Retinal pigment epithelial cell (primary cell): ENCODE data around the gene UCN3.

Experiments used
- DNase-seq: peaks from one replicate; pipeline ENCODE4 v3.0.0-alpha.2; 2010; ENCODE audit warnings: low read depth
- H3K4me3 ChIP-seq: 2 replicates; pipeline ENCODE4 v1.5.1; 2011; ENCODE audit warnings: mild to moderate bottlenecking, low read length, control low read depth, moderate library complexity
- CTCF ChIP-seq: conservative IDR thresholded peaks from 2 replicates; pipeline ENCODE4 v1.5.1; 2011; ENCODE audit warnings: low read depth, low read length, control low read depth, inconsistent platforms

Gene UCN3

GRCh38 chr10:5349362-5349761 lies 15.4 kb upstream of the UCN3 start:
- no peak for DNase-seq
- TF ChIP-seq CTCF, result no peak
- H3K4me3 ChIP-seq, result no peak overlapping the region

DNA sequence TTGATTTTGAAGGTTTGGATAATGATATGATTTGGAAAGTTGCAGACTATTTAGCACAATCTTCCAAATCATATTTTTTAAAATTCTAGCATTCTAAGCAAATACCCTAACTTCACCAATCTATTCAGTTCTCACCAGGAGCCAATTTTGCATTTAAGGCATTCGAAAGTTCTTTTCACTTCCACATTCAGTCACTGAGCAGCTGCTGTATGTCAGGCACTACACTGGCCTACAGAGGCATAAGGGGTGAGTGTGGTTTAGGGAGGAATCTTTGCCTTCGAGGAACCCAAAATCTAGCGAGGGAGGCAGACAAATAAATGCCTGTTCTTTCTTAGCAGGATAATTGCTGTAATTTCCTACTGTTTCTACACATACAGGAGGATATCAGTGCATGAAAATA lies 10.7 kb upstream of the UCN3 start:
- no peak for TF ChIP-seq CTCF
- no peak overlapping the region for H3K4me3 ChIP-seq
- DNase-seq, result no peak

- no peak overlapping the region for H3K4me3 ChIP-seq
- TF ChIP-seq CTCF, result no peak
- no peak for DNase-seq
Observed at GRCh38 chr10:5355594-5356301, 9.0 kb upstream of the UCN3 start.

GRCh38 chr10:5356302-5356763 lies 8.4 kb upstream of the UCN3 start:
- no peak for DNase-seq
- no peak for TF ChIP-seq CTCF
- H3K4me3 ChIP-seq, result no peak overlapping the region

DNA sequence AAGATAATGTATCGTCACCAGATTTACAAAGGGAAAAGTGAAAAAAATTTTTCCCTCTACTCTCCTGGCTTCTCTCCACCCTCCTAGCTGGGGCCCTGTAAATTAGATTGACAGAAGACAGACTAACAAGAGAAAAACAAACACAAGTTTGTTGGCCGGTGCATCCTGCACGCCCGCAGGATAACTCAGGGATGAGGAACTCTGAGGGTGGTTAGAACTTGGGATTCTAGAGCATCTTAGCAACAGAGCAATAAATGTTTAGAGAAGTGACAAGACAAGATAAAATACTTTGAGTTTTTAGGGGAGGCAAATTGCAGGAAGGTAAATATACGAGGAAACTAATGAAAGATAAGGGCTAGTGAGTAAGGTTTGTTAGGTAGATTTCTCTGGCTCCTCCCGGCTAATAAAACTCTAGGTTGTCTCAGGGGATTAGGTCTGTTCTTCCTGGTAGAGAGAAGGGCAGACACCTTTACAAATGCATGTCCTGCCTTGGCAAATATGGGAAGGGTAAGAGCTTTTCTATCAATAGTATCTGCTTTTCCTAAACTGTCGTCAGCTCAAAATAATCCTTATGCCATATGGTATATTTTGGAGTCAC lies 4.3 kb upstream of the UCN3 start:
- no peak overlapping the region for H3K4me3 ChIP-seq

DNA sequence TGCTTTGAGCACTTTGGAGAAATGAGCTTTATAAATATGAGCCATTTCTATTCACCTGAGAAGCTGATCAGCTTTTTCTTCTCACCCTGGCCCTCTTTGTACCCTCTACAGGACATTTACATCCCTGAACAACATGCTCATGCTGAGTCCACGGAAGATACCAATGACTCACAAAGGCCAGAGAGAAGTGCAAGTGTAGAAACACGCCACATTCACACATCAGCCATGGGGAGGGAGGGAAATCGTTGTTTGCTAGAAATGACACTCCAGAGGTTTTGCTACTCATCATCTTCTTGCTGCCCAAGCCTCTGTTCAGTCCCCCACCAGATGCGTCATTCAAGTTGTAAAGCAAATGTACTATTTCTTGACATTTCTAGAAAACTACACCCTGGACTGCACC lies 2.8 kb upstream of the UCN3 start:
- H3K4me3 ChIP-seq, result no peak overlapping the region
- DNase-seq, result no peak
- no peak for TF ChIP-seq CTCF

More for the DNA sequence above, 4.3 kb upstream of the UCN3 start:
- DNase-seq, result no peak
- TF ChIP-seq CTCF, result no peak

DNA sequence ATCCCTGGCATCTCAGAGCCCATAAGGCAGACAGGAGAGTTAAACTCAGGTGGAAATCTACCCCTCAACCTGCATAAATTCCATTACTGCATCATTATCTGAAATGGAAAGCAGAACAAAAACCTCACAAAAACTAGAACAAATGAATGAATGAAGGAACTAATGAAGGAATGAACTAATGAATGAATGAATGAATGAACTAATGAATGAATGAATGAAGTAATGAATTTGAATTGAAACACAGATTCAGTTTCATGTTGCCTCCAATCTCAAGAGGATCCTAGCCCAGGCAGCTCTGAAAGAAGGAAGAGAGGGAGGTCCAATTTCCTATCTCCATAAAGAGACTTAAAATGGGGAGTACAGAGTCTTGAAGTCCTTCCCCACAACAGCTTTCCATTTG lies 1.9 kb upstream of the UCN3 start:
- no peak for TF ChIP-seq CTCF
- no peak for DNase-seq

More for the DNA sequence above, 1.9 kb upstream of the UCN3 start:
- no peak overlapping the region for H3K4me3 ChIP-seq
